Caco-2 (cell line): ENCODE data around the gene CCDC134. TPM values are rescaled to one million over a fixed set of nuclear protein-coding genes. Genes with fewer than 3 reads are reported as not detected.

Experiments
- BruUV-seq: library from RNA; stranded (reverse); fragments of 400-500 nt; replicated peaks from 2 replicates; lab custom pipeline; 2021; lab: Mats Ljungman, UMichigan
- CTCF ChIA-PET: fragments of 300-600 bp; sonication (Branson Sonifier 250); formaldehyde crosslinking; loops from one replicate; lab custom pipeline; 2022; ENCODE audit warnings: antibody characterized with exemption; lab: Charles Lee
- POLR2A ChIA-PET: fragments of 300-600 bp; sonication (Branson Sonifier 250); formaldehyde crosslinking; loops from one replicate; lab custom pipeline; 2022; ENCODE audit warnings: antibody characterized with exemption; lab: Charles Lee
- DNase-seq, 2 experiments: peaks; one replicate each; pipeline versions ENCODE4 v3.0.0 to v3.0.0-alpha.2; 2020 to 2022
- H3K27me3 ChIP-seq: replicated peaks from 2 replicates; pipeline ENCODE4 v1.6.0; 2011; ENCODE audit warnings: low read length; ENCODE audit not compliant: control insufficient read depth, insufficient read depth
- H3K36me3 ChIP-seq: 2 replicates; pipeline ENCODE4 v1.5.1; 2011; ENCODE audit warnings: low read length; ENCODE audit not compliant: control insufficient read depth, insufficient read depth
- H3K4me1 ChIP-seq: fragments of 250-450 bp; sonication (Bioruptor Pico); 2 replicates; pipeline ENCODE4 v1.5.1; 2020; ENCODE audit warnings: mild to moderate bottlenecking
- H3K4me3 ChIP-seq: 2 replicates; pipeline ENCODE4 v1.5.1; 2011; ENCODE audit warnings: low read depth, mild to moderate bottlenecking, control low read depth, low read length
- H3K9me3 ChIP-seq: fragments of 250-450 bp; sonication (Bioruptor Pico); 2 replicates; pipeline ENCODE4 v1.5.1; 2020; ENCODE audit warnings: mild to moderate bottlenecking, moderate library complexity
- H3K27ac Mint-ChIP-seq: one replicate; pipeline ENCODE4 v1.8.0; 2022; ENCODE audit warnings: mixed read lengths; ENCODE audit not compliant: unreplicated experiment
- H3K27me3 Mint-ChIP-seq: one replicate; pipeline ENCODE4 v1.8.0; 2022; ENCODE audit warnings: mixed read lengths; ENCODE audit not compliant: insufficient read depth, unreplicated experiment
- H3K36me3 Mint-ChIP-seq: one replicate; pipeline ENCODE4 v1.8.0; 2022; ENCODE audit warnings: mild to moderate bottlenecking, mixed read lengths; ENCODE audit not compliant: insufficient read depth, unreplicated experiment
- H3K4me1 Mint-ChIP-seq: one replicate; pipeline ENCODE4 v1.8.0; 2022; ENCODE audit warnings: low read depth, mixed read lengths; ENCODE audit not compliant: unreplicated experiment
- H3K4me3 Mint-ChIP-seq: one replicate; pipeline ENCODE4 v1.8.0; 2022; ENCODE audit warnings: mild to moderate bottlenecking, moderate library complexity, mixed read lengths; ENCODE audit not compliant: unreplicated experiment
- H3K9me3 Mint-ChIP-seq: one replicate; pipeline ENCODE4 v1.8.0; 2022; ENCODE audit warnings: mixed read lengths; ENCODE audit not compliant: unreplicated experiment
- intact Hi-C: fragments of 100-400 bp; cut with micrococcal nuclease; formaldehyde crosslinking; loops from one replicate; pipeline ENCODE4 v1.10.0; 2022; ENCODE audit not compliant: unreplicated experiment
- total RNA-seq: library from RNA; stranded (reverse); gene quantifications from 2 replicates; pipeline ENCODE4 v1.2.3, GENCODE V29; 2022
- TF ChIP-seq, protein P1 (sequence below), 2 experiments: fragments of 200-600 bp in 1 of 2; IDR thresholded peaks; 1 replicate in 1 of 2; 2 replicates in 1 of 2; pipeline versions ENCODE4 v1.5.1 to v1.8.0; 2011 to 2022; ENCODE audit warnings: antibody characterized with exemption in 1 of 2, control low read depth in 1 of 2, inconsistent platforms in 1 of 2, low read depth in 1 of 2, low read length in 1 of 2, mild to moderate bottlenecking in 1 of 2, moderate library complexity in 1 of 2; ENCODE audit not compliant: insufficient read depth in 1 of 2, severe bottlenecking in 1 of 2, unreplicated experiment in 1 of 2

CCDC134 gene
- total RNA-seq, 1 experiment from 2014 or later: 24.8 TPM

DNA sequence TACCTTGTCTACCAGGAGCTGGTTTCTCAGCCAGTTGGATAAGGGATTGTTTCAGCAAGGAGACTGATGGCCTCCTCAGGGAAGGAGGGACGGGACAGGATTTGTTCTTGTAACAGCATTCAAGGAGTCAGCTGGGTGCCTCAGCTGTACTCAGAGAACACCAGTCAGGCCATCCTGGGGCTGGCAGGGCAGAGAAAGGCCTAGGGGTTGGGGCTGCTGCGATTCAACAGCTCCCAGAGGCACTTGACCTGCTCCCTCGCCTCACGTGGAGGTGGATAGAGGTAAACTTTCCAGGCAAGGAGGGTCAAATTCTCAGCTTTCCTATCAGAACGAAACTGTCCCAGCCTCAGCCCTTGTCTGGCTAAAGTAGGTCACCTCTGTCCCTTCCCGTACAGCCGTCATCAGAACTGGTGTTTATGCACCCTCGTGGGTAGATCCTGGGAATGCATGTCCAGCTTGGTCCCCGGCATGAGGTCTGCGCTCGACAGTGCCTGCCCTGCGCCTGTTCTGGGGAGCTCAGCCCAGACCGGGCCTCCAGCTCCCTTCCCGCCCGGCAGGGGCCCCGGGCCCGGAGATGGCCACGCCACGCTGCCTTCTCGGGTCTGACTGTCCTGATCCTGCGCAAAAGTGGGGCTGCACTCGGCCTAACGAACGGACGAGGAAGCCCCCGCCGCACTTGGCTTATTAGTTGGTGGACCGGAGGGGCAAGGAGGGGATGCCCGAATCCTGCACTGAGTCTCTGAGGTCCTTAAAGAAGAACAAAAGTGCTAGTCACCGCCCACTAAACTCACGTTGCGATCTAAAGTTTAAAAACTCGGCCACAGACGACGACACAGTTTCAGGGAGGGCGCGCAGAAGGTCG is 762 bp upstream of the CCDC134 start:
- H3K36me3 ChIP-seq: no peaks in the 10 kb centered on the region
- ChIA-PET CTCF (interaction anchor here (0.6 to 4.1 kb wide), 10 partner anchors 20 to 291 kb away, joined by 3 to 71 read pairs (median 4); partner anchors contain the start of gene CENPM), POLR2A (interaction anchor here (0.6 to 2.3 kb wide), 18 partner anchors 27 to 380 kb away, joined by 3 to 27 read pairs (median 4); partner anchors contain the start of genes ACO2, CENPM, PHF5A and PMM1)
- TF ChIP-seq, protein P1, sequence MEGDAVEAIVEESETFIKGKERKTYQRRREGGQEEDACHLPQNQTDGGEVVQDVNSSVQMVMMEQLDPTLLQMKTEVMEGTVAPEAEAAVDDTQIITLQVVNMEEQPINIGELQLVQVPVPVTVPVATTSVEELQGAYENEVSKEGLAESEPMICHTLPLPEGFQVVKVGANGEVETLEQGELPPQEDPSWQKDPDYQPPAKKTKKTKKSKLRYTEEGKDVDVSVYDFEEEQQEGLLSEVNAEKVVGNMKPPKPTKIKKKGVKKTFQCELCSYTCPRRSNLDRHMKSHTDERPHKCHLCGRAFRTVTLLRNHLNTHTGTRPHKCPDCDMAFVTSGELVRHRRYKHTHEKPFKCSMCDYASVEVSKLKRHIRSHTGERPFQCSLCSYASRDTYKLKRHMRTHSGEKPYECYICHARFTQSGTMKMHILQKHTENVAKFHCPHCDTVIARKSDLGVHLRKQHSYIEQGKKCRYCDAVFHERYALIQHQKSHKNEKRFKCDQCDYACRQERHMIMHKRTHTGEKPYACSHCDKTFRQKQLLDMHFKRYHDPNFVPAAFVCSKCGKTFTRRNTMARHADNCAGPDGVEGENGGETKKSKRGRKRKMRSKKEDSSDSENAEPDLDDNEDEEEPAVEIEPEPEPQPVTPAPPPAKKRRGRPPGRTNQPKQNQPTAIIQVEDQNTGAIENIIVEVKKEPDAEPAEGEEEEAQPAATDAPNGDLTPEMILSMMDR (IDR thresholded peaks at IDR 0.05; ENCODE audit: insufficient read depth in 1 of 2, low read depth in 1 of 2, low read length in 1 of 2, severe bottlenecking in 1 of 2, unreplicated experiment in 1 of 2): no peak
- Mint-ChIP-seq H3K4me3 (peak overlapping the region; percentile 89), H3K9me3 (no peaks in the 10 kb centered on the region), H3K27ac (peak overlapping the region; percentile 91), H3K27me3 (no peaks in the 10 kb centered on the region), H3K36me3 (peaks cover 9% of the 10 kb centered on the region), H3K4me1 (peaks cover 7% of the 10 kb centered on the region)
- peak overlapping the region; percentile 82 for H3K4me3 ChIP-seq
- no peaks in the 10 kb centered on the region for H3K27me3 ChIP-seq
- peaks cover 6% of the 10 kb centered on the region; the same call in 1 of the 2 replicates for H3K4me1 ChIP-seq
- TSS peak; percentile 75 for BruUV-seq
- DNase-seq: peak; percentile 54 to 63
- no peaks in the 10 kb centered on the region for H3K9me3 ChIP-seq
- intact Hi-C loops: loop anchor here (1.0 kb wide), 1 partner anchor 45 kb away; no protein-coding TSS in a partner anchor

DNA sequence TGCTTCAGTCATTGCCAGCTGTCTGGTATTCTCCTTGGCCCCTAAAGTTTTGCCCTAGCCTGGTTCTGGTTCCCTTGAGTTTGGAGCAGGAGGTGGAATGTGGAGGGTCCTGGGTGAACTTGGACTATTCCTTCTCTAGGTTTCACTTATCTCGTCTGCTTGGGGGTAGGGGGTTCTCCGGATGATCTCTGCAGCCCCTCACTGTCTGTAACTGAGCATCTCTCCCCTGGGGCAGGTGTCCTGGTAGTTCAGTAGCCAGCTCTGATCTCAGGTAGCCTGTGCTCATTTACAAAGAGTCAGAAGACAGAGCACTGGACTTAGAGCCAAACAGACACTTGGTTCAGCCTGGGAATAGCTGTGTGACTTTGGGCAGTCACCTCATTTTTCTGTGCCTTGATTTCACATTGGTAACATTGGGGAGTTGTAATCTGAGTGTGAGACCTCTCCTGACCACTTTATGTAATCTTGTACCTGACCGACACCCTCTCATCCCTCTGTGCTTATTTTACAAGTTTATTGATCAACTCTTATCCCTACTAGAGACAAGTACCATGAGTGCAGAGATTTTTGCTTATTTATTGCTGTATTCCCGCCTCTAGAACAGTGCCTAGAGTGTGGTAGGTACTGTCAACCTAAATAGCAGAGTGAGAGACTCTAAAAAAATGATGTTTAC is 804 bp downstream of the CCDC134 start:
- H3K4me1 ChIP-seq: peaks cover 6% of the 10 kb centered on the region; the same call in 1 of the 2 replicates
- peaks cover 7% of the 10 kb centered on the region for H3K4me1 Mint-ChIP-seq
- H3K36me3 ChIP-seq: no peaks in the 10 kb centered on the region
- H3K4me3 ChIP-seq: peak overlapping the region; percentile 82
- no peaks in the 10 kb centered on the region for H3K27me3 ChIP-seq
- ChIA-PET POLR2A (interaction anchor here (0.9 to 2.3 kb wide), 8 partner anchors 13 to 145 kb away, joined by 3 to 27 read pairs (median 10); partner anchors contain the start of genes CENPM, SNU13 and SREBF2), CTCF (interaction anchor here (1.3 to 4.1 kb wide), 5 partner anchors 55 to 145 kb away, joined by 6 to 71 read pairs (median 10); partner anchors contain the start of gene CENPM)
- H3K27ac Mint-ChIP-seq: peak overlapping the region; percentile 91
- intact Hi-C loops: loop anchor here (1.0 kb wide), 1 partner anchor 55 kb away; no protein-coding TSS in a partner anchor
- peak overlapping the region; percentile 89 for H3K4me3 Mint-ChIP-seq
- TSS peak; percentile 63 for BruUV-seq
- peaks cover 9% of the 10 kb centered on the region for H3K36me3 Mint-ChIP-seq
- DNase-seq: no peak
- TF ChIP-seq, protein P1 (IDR thresholded peaks at IDR 0.05; ENCODE audit: insufficient read depth in 1 of 2, low read depth in 1 of 2, low read length in 1 of 2, severe bottlenecking in 1 of 2, unreplicated experiment in 1 of 2): no peak
- H3K9me3 Mint-ChIP-seq: no peaks in the 10 kb centered on the region
- H3K27me3 Mint-ChIP-seq: no peaks in the 10 kb centered on the region
- no peaks in the 10 kb centered on the region for H3K9me3 ChIP-seq
